PFSK-1 (cell line): ENCODE results near the gene TTYH3.

Source experiments
- POLR2AphosphoS5 ChIP-seq: IDR thresholded peaks from 2 replicates; pipeline ENCODE4 v1.6.1; 2012; ENCODE audit warnings: low read depth, mild to moderate bottlenecking, control low read depth, low read length, moderate library complexity
- REST ChIP-seq, 2 experiments: IDR thresholded peaks; 2 replicates each; pipeline versions ENCODE4 v1.6.1 to v1.8.0; 2011 to 2012; ENCODE audit warnings: low read depth in 2 of 2, low read length in 2 of 2, control low read depth in 1 of 2, inconsistent platforms in 1 of 2, mild to moderate bottlenecking in 1 of 2, moderate library complexity in 1 of 2; ENCODE audit not compliant: insufficient read depth in 1 of 2
- TAF1 ChIP-seq: IDR thresholded peaks from 2 replicates; pipeline ENCODE4 v1.6.1; 2012; ENCODE audit warnings: low read length, control low read depth, borderline replicate concordance; ENCODE audit not compliant: insufficient read depth

- TF ChIP-seq REST (IDR thresholded peaks at IDR 0.05; ENCODE audit: insufficient read depth in 1 of 2, low read depth in 2 of 2, low read length in 2 of 2) (no peak), TAF1 (no peak), POLR2AphosphoS5 (no peak)
Observed at GRCh38 chr7:2670720-2671391, 39.1 kb downstream of the TTYH3 start.
